Measurements from ENCODE around the gene CNST. TPM values are rescaled to one million over a fixed set of nuclear protein-coding genes. Genes with fewer than 3 reads are reported as not detected.

Gene CNST
- 10 to 100 TPM; 23.6 to 24.2 TPM for total RNA-seq

GRCh38 chr1:246566128-246566812 is at the start of gene CNST, which contains the start of gene TFB2M:
CNST (plus strand) TSS chr1:246566456; CDS start chr1:246591563, 25,107 bp downstream.
TFB2M (minus strand) TSS chr1:246566261; CDS start chr1:246566138, 123 bp downstream.
- CTCF ChIA-PET = interaction anchor here (0.6 to 1.6 kb wide), 7 partner anchors 25 to 234 kb away, joined by 3 to 4 read pairs (median 3); no protein-coding TSS in a partner anchor
- H3K27me3 Mint-ChIP-seq = no peaks in the 10 kb centered on the region
- H3K36me3 Mint-ChIP-seq (ENCODE audit: low read depth) = peaks cover 16% of the 10 kb centered on the region
- DNase-seq (peak; percentile 96), ATAC-seq (peak; percentile 84)
- POLR2A ChIA-PET = interaction anchor here (1.1 kb wide), 1 partner anchor 12 kb away, joined by 3 read pairs; no protein-coding TSS in a partner anchor
- peaks cover 42% of the 10 kb centered on the region for H3K4me1 Mint-ChIP-seq
- H3K4me3 Mint-ChIP-seq = peak within 1 kb of the TSS; percentile 83
- peak within 1 kb of the TSS; percentile 94 for H3K27ac Mint-ChIP-seq
- intact Hi-C loops (cut with DNase I, micrococcal nuclease) = loop anchor here (1.0 to 10.0 kb wide), 18 partner anchors 21 to 1913 kb away; partner anchors contain the start of genes SMYD3 (in 2 of the 2), ZNF669 (in 2 of the 2), COX20 (in 1 of the 2) and DESI2 (in 1 of the 2)
- no peaks in the 10 kb centered on the region for H3K9me3 Mint-ChIP-seq (ENCODE audit: low read depth)

GRCh38 chr1:246517391-246517790 is 48.9 kb upstream of the CNST start:
- Mint-ChIP-seq H3K27me3 (no peaks in the 10 kb centered on the region), H3K27ac (no peak overlapping the region), H3K4me1 (peaks cover 6% of the 10 kb centered on the region), H3K4me3 (no peak overlapping the region), H3K9me3 (ENCODE audit: low read depth) (peaks cover 16% of the 10 kb centered on the region), H3K36me3 (ENCODE audit: low read depth) (no peaks in the 10 kb centered on the region)
- POLR2A ChIA-PET = interaction anchor here (0.5 kb wide), 1 partner anchor 30 kb away, joined by 10 read pairs; no protein-coding TSS in a partner anchor
- intact Hi-C loops (cut with DNase I, micrococcal nuclease) = no loop called here
- ATAC-seq (no peak), DNase-seq (no peak)
- CTCF ChIA-PET = no interaction called here

GRCh38 chr1:246518456-246519205 is 47.6 kb upstream of the CNST start:
- Mint-ChIP-seq H3K9me3 (ENCODE audit: low read depth) (peaks cover 16% of the 10 kb centered on the region), H3K4me3 (no peak overlapping the region)

GRCh38 chr1:246519514-246519913 is 46.7 kb upstream of the CNST start:
- H3K27me3 Mint-ChIP-seq = no peaks in the 10 kb centered on the region
- H3K36me3 Mint-ChIP-seq (ENCODE audit: low read depth) = no peaks in the 10 kb centered on the region
- POLR2A ChIA-PET = no interaction called here
- no peak for ATAC-seq
- no peak overlapping the region for H3K27ac Mint-ChIP-seq
- no peak for DNase-seq
- intact Hi-C loops (cut with DNase I, micrococcal nuclease) = no loop called here
- CTCF ChIA-PET = interaction anchor here (1.2 kb wide), 1 partner anchor 13 kb away, joined by 3 read pairs; no protein-coding TSS in a partner anchor
- H3K4me3 Mint-ChIP-seq = no peak overlapping the region
- H3K4me1 Mint-ChIP-seq = peaks cover under 1% of the 10 kb centered on the region
- H3K9me3 Mint-ChIP-seq (ENCODE audit: low read depth) = peaks cover 12% of the 10 kb centered on the region

More at GRCh38 chr1:246518456-246519205, 47.6 kb upstream of the CNST start:
- no peak overlapping the region for H3K27ac Mint-ChIP-seq
- H3K36me3 Mint-ChIP-seq (ENCODE audit: low read depth) = no peaks in the 10 kb centered on the region
- CTCF ChIA-PET = interaction anchor here (1.2 kb wide), 1 partner anchor 14 kb away, joined by 3 read pairs; no protein-coding TSS in a partner anchor
- peaks cover 6% of the 10 kb centered on the region for H3K4me1 Mint-ChIP-seq
- DNase-seq = no peak
- intact Hi-C loops (cut with DNase I, micrococcal nuclease) = no loop called here
- POLR2A ChIA-PET = no interaction called here
- no peaks in the 10 kb centered on the region for H3K27me3 Mint-ChIP-seq
- ATAC-seq = no peak

- intact Hi-C loops (cut with DNase I, micrococcal nuclease) = no loop called here
- ChIA-PET POLR2A (no interaction called here), CTCF (interaction anchor here (0.6 to 1.0 kb wide), 2 partner anchors 29 to 39 kb away, joined by 3 read pairs; partner anchors contain the start of gene TFB2M)
- Mint-ChIP-seq H3K4me3 (no peak overlapping the region), H3K4me1 (peaks cover 4% of the 10 kb centered on the region), H3K36me3 (ENCODE audit: low read depth) (peaks cover 1% of the 10 kb centered on the region), H3K27me3 (no peaks in the 10 kb centered on the region), H3K27ac (no peak overlapping the region), H3K9me3 (ENCODE audit: low read depth) (peaks cover 9% of the 10 kb centered on the region)
- no peak for DNase-seq
- ATAC-seq = no peak
Measured at GRCh38 chr1:246526380-246526779, 39.9 kb upstream of the CNST start.

- Mint-ChIP-seq H3K4me3 (no peak overlapping the region), H3K27me3 (no peaks in the 10 kb centered on the region), H3K27ac (no peak overlapping the region), H3K4me1 (peaks cover 4% of the 10 kb centered on the region), H3K9me3 (ENCODE audit: low read depth) (peaks cover 9% of the 10 kb centered on the region), H3K36me3 (ENCODE audit: low read depth) (peaks cover 1% of the 10 kb centered on the region)
- DNase-seq = no peak
- ChIA-PET CTCF (interaction anchor here (1.0 kb wide), 1 partner anchor 29 kb away, joined by 3 read pairs; no protein-coding TSS in a partner anchor), POLR2A (no interaction called here)
- intact Hi-C loops (cut with DNase I, micrococcal nuclease) = no loop called here
- ATAC-seq = no peak
Measured at GRCh38 chr1:246526915-246527314, 39.3 kb upstream of the CNST start.

- POLR2A ChIA-PET = no interaction called here
- CTCF ChIA-PET = no interaction called here
- peaks cover 1% of the 10 kb centered on the region for H3K36me3 Mint-ChIP-seq (ENCODE audit: low read depth)
- intact Hi-C loops (cut with DNase I, micrococcal nuclease) = no loop called here
- no peak overlapping the region for H3K4me3 Mint-ChIP-seq
- H3K27ac Mint-ChIP-seq = no peak overlapping the region
- DNase-seq (no peak), ATAC-seq (no peak)
- H3K4me1 Mint-ChIP-seq = peaks cover 4% of the 10 kb centered on the region
- H3K27me3 Mint-ChIP-seq = no peaks in the 10 kb centered on the region
- peaks cover 9% of the 10 kb centered on the region for H3K9me3 Mint-ChIP-seq (ENCODE audit: low read depth)
Measured at GRCh38 chr1:246527402-246528088, 38.7 kb upstream of the CNST start.

GRCh38 chr1:246528933-246529731 is 37.1 kb upstream of the CNST start:
- Mint-ChIP-seq H3K4me1 (peaks cover 4% of the 10 kb centered on the region), H3K27ac (no peak overlapping the region), H3K9me3 (ENCODE audit: low read depth) (peaks cover 9% of the 10 kb centered on the region), H3K27me3 (no peaks in the 10 kb centered on the region), H3K36me3 (ENCODE audit: low read depth) (peaks cover 1% of the 10 kb centered on the region), H3K4me3 (no peak overlapping the region)
- POLR2A ChIA-PET = no interaction called here
- intact Hi-C loops (cut with DNase I, micrococcal nuclease) = no loop called here
- CTCF ChIA-PET = no interaction called here
- DNase-seq (no peak), ATAC-seq (no peak)

GRCh38 chr1:246530482-246530881 is 35.8 kb upstream of the CNST start:
- ChIA-PET POLR2A (interaction anchor here (0.6 kb wide), 1 partner anchor 8 kb away, joined by 4 read pairs; no protein-coding TSS in a partner anchor), CTCF (interaction anchor here (1.7 kb wide), 1 partner anchor 32 kb away, joined by 4 read pairs; no protein-coding TSS in a partner anchor)
- H3K9me3 Mint-ChIP-seq (ENCODE audit: low read depth) = peaks cover 9% of the 10 kb centered on the region
- DNase-seq (no peak), ATAC-seq (no peak)
- H3K27ac Mint-ChIP-seq = no peak overlapping the region
- intact Hi-C loops (cut with DNase I, micrococcal nuclease) = no loop called here
- H3K27me3 Mint-ChIP-seq = no peaks in the 10 kb centered on the region
- H3K4me1 Mint-ChIP-seq = peaks cover 4% of the 10 kb centered on the region
- peaks cover 1% of the 10 kb centered on the region for H3K36me3 Mint-ChIP-seq (ENCODE audit: low read depth)
- H3K4me3 Mint-ChIP-seq = no peak overlapping the region

GRCh38 chr1:246532519-246532918 is 33.7 kb upstream of the CNST start:
- intact Hi-C loops (cut with DNase I, micrococcal nuclease) = no loop called here
- POLR2A ChIA-PET = no interaction called here
- no peak overlapping the region for H3K4me3 Mint-ChIP-seq
- no peaks in the 10 kb centered on the region for H3K27me3 Mint-ChIP-seq
- H3K9me3 Mint-ChIP-seq (ENCODE audit: low read depth) = peaks cover 9% of the 10 kb centered on the region
- peaks cover under 1% of the 10 kb centered on the region for H3K4me1 Mint-ChIP-seq
- no peak for ATAC-seq
- CTCF ChIA-PET = interaction anchor here (0.5 to 1.2 kb wide), 3 partner anchors 13 to 746 kb away, joined by 3 read pairs; no protein-coding TSS in a partner anchor
- H3K36me3 Mint-ChIP-seq (ENCODE audit: low read depth) = peaks cover 1% of the 10 kb centered on the region
- no peak for DNase-seq
- no peak overlapping the region for H3K27ac Mint-ChIP-seq

All from activated CD4-positive, alpha-beta T cell treated with anti-CD3 and anti-CD28 coated beads for 36 hours (primary cell).